ENCODE results near the gene ALG8.

- TF ChIP-seq EZH2 (IDR thresholded peaks at IDR 0.05; ENCODE audit: insufficient read depth, poor library complexity, severe bottlenecking), result no peak
- no peak for TF ChIP-seq EZH2phosphoT487 (IDR thresholded peaks at IDR 0.05; ENCODE audit: insufficient read depth, low read depth)
These were observed 25.0 kb upstream of the ALG8 start for GRCh38 chr11:78164471-78164870.

All from GM23248 (cell line).